ENCODE measurements around the gene TLDC2.

Gene TLDC2

GRCh38 chr20:36876473-36876833 is 515 bp downstream of the TLDC2 start:
- Mint-ChIP-seq H3K27me3 (no peaks in the 10 kb centered on the region), H3K36me3 (no peaks in the 10 kb centered on the region), H3K9me3 (no peaks in the 10 kb centered on the region), H3K4me3 (no peak overlapping the region), H3K27ac (peak overlapping the region; percentile 54), H3K4me1 (peaks cover 20% of the 10 kb centered on the region)
- ATAC-seq: peak; percentile 24

- H3K4me1 Mint-ChIP-seq: peaks cover 18% of the 10 kb centered on the region
- H3K4me3 Mint-ChIP-seq: no peak overlapping the region
- no peaks in the 10 kb centered on the region for H3K27me3 Mint-ChIP-seq
- no peaks in the 10 kb centered on the region for H3K36me3 Mint-ChIP-seq
- no peaks in the 10 kb centered on the region for H3K9me3 Mint-ChIP-seq
- no peak for ATAC-seq
- H3K27ac Mint-ChIP-seq: no peak overlapping the region
Measured at GRCh38 chr20:36878941-36879340, 3.0 kb downstream of the TLDC2 start.

GRCh38 chr20:36880741-36881250 is 4.9 kb downstream of the TLDC2 start:
- Mint-ChIP-seq H3K27me3 (no peaks in the 10 kb centered on the region), H3K4me3 (no peak overlapping the region), H3K9me3 (peaks cover 3% of the 10 kb centered on the region), H3K4me1 (peaks cover 11% of the 10 kb centered on the region), H3K27ac (no peak overlapping the region), H3K36me3 (no peaks in the 10 kb centered on the region)
- ATAC-seq: no peak

GRCh38 chr20:36881331-36881730 is 5.4 kb downstream of the TLDC2 start:
- no peaks in the 10 kb centered on the region for H3K36me3 Mint-ChIP-seq
- no peaks in the 10 kb centered on the region for H3K27me3 Mint-ChIP-seq
- no peak overlapping the region for H3K27ac Mint-ChIP-seq
- ATAC-seq: no peak
- peaks cover 8% of the 10 kb centered on the region for H3K4me1 Mint-ChIP-seq
- H3K4me3 Mint-ChIP-seq: no peak overlapping the region
- peaks cover 3% of the 10 kb centered on the region for H3K9me3 Mint-ChIP-seq

GRCh38 chr20:36881888-36882287 is 6.0 kb downstream of the TLDC2 start:
- Mint-ChIP-seq H3K27me3 (no peaks in the 10 kb centered on the region), H3K4me1 (peaks cover 12% of the 10 kb centered on the region), H3K36me3 (no peaks in the 10 kb centered on the region), H3K4me3 (no peak overlapping the region), H3K9me3 (peaks cover 3% of the 10 kb centered on the region), H3K27ac (no peak overlapping the region)
- ATAC-seq: peak; percentile 80

GRCh38 chr20:36883977-36884535 is 8.1 kb downstream of the TLDC2 start:
- ATAC-seq: no peak
- H3K9me3 Mint-ChIP-seq: peaks cover 3% of the 10 kb centered on the region
- H3K36me3 Mint-ChIP-seq: no peaks in the 10 kb centered on the region
- no peak overlapping the region for H3K4me3 Mint-ChIP-seq
- H3K27me3 Mint-ChIP-seq: no peaks in the 10 kb centered on the region
- peaks cover 19% of the 10 kb centered on the region for H3K4me1 Mint-ChIP-seq
- no peak overlapping the region for H3K27ac Mint-ChIP-seq

GRCh38 chr20:36885356-36885755 is 9.4 kb downstream of the TLDC2 start:
- Mint-ChIP-seq H3K4me1 (peaks cover 19% of the 10 kb centered on the region), H3K9me3 (peaks cover 3% of the 10 kb centered on the region), H3K4me3 (no peak overlapping the region), H3K36me3 (no peaks in the 10 kb centered on the region), H3K27ac (no peak overlapping the region), H3K27me3 (no peaks in the 10 kb centered on the region)
- ATAC-seq: no peak

GRCh38 chr20:36886859-36887751 is 11.2 kb downstream of the TLDC2 start:
- peak; percentile 91 for ATAC-seq
- peak overlapping the region; percentile 60 for H3K4me3 Mint-ChIP-seq
- peaks cover 11% of the 10 kb centered on the region for H3K4me1 Mint-ChIP-seq
- H3K36me3 Mint-ChIP-seq: no peaks in the 10 kb centered on the region
- peaks cover 3% of the 10 kb centered on the region for H3K9me3 Mint-ChIP-seq
- H3K27ac Mint-ChIP-seq: peak overlapping the region; percentile 1
- H3K27me3 Mint-ChIP-seq: no peaks in the 10 kb centered on the region

- no peak for ATAC-seq
- Mint-ChIP-seq H3K27ac (no peak overlapping the region), H3K4me3 (no peak overlapping the region), H3K4me1 (peaks cover 11% of the 10 kb centered on the region), H3K9me3 (peaks cover 3% of the 10 kb centered on the region), H3K27me3 (no peaks in the 10 kb centered on the region), H3K36me3 (no peaks in the 10 kb centered on the region)
Measured at GRCh38 chr20:36887752-36888090, 11.8 kb downstream of the TLDC2 start.

GRCh38 chr20:36888880-36889516 is 13.1 kb downstream of the TLDC2 start:
- Mint-ChIP-seq H3K4me3 (no peak overlapping the region), H3K27ac (no peak overlapping the region), H3K4me1 (peaks cover 11% of the 10 kb centered on the region), H3K27me3 (no peaks in the 10 kb centered on the region), H3K36me3 (no peaks in the 10 kb centered on the region), H3K9me3 (peaks cover 3% of the 10 kb centered on the region)
- ATAC-seq: no peak

- ATAC-seq: no peak
- Mint-ChIP-seq H3K36me3 (peaks cover 8% of the 10 kb centered on the region), H3K9me3 (no peaks in the 10 kb centered on the region), H3K4me3 (no peak overlapping the region), H3K4me1 (peaks cover 11% of the 10 kb centered on the region), H3K27me3 (no peaks in the 10 kb centered on the region), H3K27ac (peak overlapping the region; percentile 20)
Measured at GRCh38 chr20:36890586-36890985, 14.6 kb downstream of the TLDC2 start.

- Mint-ChIP-seq H3K9me3 (no peaks in the 10 kb centered on the region), H3K4me3 (no peak overlapping the region), H3K36me3 (peaks cover 9% of the 10 kb centered on the region), H3K27ac (no peak overlapping the region), H3K4me1 (peaks cover 11% of the 10 kb centered on the region), H3K27me3 (no peaks in the 10 kb centered on the region)
- ATAC-seq: no peak
Measured at GRCh38 chr20:36891211-36891610, 15.3 kb downstream of the TLDC2 start.

- no peak overlapping the region for H3K27ac Mint-ChIP-seq
- no peak overlapping the region for H3K4me3 Mint-ChIP-seq
- H3K27me3 Mint-ChIP-seq: no peaks in the 10 kb centered on the region
Measured at GRCh38 chr20:36893801-36894200, 17.9 kb downstream of the TLDC2 start.

GRCh38 chr20:36895036-36895435 is 19.1 kb downstream of the TLDC2 start:
- no peaks in the 10 kb centered on the region for H3K4me1 Mint-ChIP-seq

More at GRCh38 chr20:36893801-36894200, 17.9 kb downstream of the TLDC2 start:
- Mint-ChIP-seq H3K36me3 (peaks cover 9% of the 10 kb centered on the region), H3K9me3 (no peaks in the 10 kb centered on the region), H3K4me1 (no peaks in the 10 kb centered on the region)
- no peak for ATAC-seq

GRCh38 chr20:36904690-36905089 is 28.8 kb downstream of the TLDC2 start:
- ATAC-seq: no peak
- H3K36me3 Mint-ChIP-seq: peaks cover 33% of the 10 kb centered on the region
- H3K4me3 Mint-ChIP-seq: no peak overlapping the region
- no peaks in the 10 kb centered on the region for H3K9me3 Mint-ChIP-seq
- peaks cover 6% of the 10 kb centered on the region for H3K4me1 Mint-ChIP-seq
- H3K27ac Mint-ChIP-seq: no peak overlapping the region
- no peaks in the 10 kb centered on the region for H3K27me3 Mint-ChIP-seq

More at GRCh38 chr20:36895036-36895435, 19.1 kb downstream of the TLDC2 start:
- Mint-ChIP-seq H3K27me3 (no peaks in the 10 kb centered on the region), H3K27ac (no peak overlapping the region), H3K4me3 (no peak overlapping the region), H3K9me3 (no peaks in the 10 kb centered on the region), H3K36me3 (peaks cover 14% of the 10 kb centered on the region)
- no peak for ATAC-seq

All from stimulated activated memory B cell treated with anti-CD40 and anti-IgM and Interleukin-4, amounts not matched to agents 10 μg/mL and 1 μg/mL and 100 μg/mL, for 72 hours (primary cell).